SJCRH30 (cell line): ENCODE measurements around the gene ACOT7. TPM values are rescaled to one million over a fixed set of nuclear protein-coding genes. Genes with fewer than 3 reads are reported as not detected.

Source experiments
- DNase-seq, 2 experiments: peaks; one replicate each; pipeline ENCODE4 v3.0.0-alpha.2; 2015 to 2020
- H3K27ac ChIP-seq: fragments of 250-450 bp; sonication (Bioruptor Pico); 2 replicates; pipeline ENCODE4 v1.5.1; 2020; ENCODE audit warnings: mild to moderate bottlenecking, moderate library complexity
- H3K27me3 ChIP-seq: fragments of 250-450 bp; sonication (Bioruptor Pico); 2 replicates; pipeline ENCODE4 v1.5.1; 2020; ENCODE audit warnings: mild to moderate bottlenecking, moderate library complexity
- H3K36me3 ChIP-seq: fragments of 250-450 bp; sonication (Bioruptor Pico); 2 replicates; pipeline ENCODE4 v1.5.1; 2020; ENCODE audit warnings: mild to moderate bottlenecking, moderate library complexity
- H3K4me1 ChIP-seq: fragments of 250-450 bp; sonication (Bioruptor Pico); 2 replicates; pipeline ENCODE4 v1.5.1; 2020; ENCODE audit warnings: mild to moderate bottlenecking, moderate library complexity
- H3K4me3 ChIP-seq: fragments of 250-450 bp; sonication (Bioruptor Pico); 2 replicates; pipeline ENCODE4 v1.5.1; 2020; ENCODE audit warnings: mild to moderate bottlenecking, moderate library complexity
- H3K9me3 ChIP-seq: fragments of 250-450 bp; sonication (Bioruptor Pico); replicated peaks from 2 replicates; pipeline ENCODE4 v1.5.1; 2020; ENCODE audit warnings: mild to moderate bottlenecking, moderate library complexity
- total RNA-seq: library from RNA; depleted of rRNA; stranded (reverse); fragments of >200 nt; shearing (Covaris generic); gene quantifications from 2 replicates; pipeline ENCODE4 v1.2.3, GENCODE V29; 2014

ACOT7 gene
- total RNA-seq, 1 experiment from 2014 or later = 51.2 TPM

GRCh38 chr1:6353955-6354658, 39.5 kb downstream of the ACOT7 start:
- Histone ChIP-seq H3K4me3 (peak overlapping the region; percentile 6; the same call in 1 of the 2 replicates), H3K27me3 (no peaks in the 10 kb centered on the region), H3K36me3 (no peaks in the 10 kb centered on the region), H3K9me3 (no peaks in the 10 kb centered on the region), H3K27ac (peak overlapping the region; percentile 60), H3K4me1 (peaks cover 22% of the 10 kb centered on the region)
- DNase-seq = peak; percentile 84 to 88

DNA sequence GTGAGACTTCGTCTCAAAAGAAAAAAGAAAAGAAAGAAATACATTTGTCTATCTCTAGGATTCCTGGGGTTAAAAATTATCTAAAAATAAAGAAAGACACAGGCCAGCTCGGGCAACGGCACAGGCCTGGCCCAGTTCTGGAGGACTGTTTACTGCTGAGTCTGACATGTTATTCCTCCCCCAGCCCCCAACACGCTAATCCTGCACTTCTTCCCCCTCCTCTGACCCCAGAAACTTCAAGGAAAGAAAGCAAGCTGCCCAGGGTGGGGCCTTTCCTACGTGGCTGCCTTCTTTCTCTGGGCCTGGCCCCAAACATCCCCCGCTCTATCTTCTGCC, 40.0 kb downstream of the ACOT7 start:
- Histone ChIP-seq H3K36me3 (no peaks in the 10 kb centered on the region), H3K4me1 (peaks cover 22% of the 10 kb centered on the region), H3K27me3 (no peaks in the 10 kb centered on the region), H3K27ac (peak overlapping the region; percentile 60), H3K4me3 (no peak overlapping the region), H3K9me3 (no peaks in the 10 kb centered on the region)
- DNase-seq = no peak

DNA sequence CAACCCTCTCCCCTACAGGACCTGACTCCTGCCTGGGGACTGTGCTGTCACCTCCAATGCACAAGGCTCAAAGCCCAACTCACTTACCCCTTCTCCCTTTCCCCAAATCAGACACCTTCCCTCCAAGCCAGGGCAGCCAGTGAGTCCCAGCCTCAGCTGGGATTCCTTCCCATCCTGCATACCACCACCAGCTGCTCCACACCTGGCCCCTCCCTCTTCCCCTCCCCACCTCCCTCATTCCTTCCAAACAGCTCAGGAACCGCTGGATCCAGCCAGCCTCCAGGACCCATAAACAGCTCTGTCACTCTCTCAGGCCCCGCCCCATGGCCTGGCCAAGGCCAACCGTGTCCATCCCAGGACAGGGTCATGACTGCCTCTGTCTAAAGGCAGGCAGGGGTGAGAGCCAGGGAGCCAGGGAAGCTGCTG, 41.4 kb downstream of the ACOT7 start:
- Histone ChIP-seq H3K4me1 (peaks cover 22% of the 10 kb centered on the region), H3K27ac (no peak overlapping the region), H3K9me3 (no peaks in the 10 kb centered on the region), H3K27me3 (no peaks in the 10 kb centered on the region), H3K36me3 (no peaks in the 10 kb centered on the region), H3K4me3 (no peak overlapping the region)
- DNase-seq = no peak

GRCh38 chr1:6351480-6352137, 42.0 kb downstream of the ACOT7 start:
- Histone ChIP-seq H3K27ac (no peak overlapping the region), H3K9me3 (no peaks in the 10 kb centered on the region), H3K4me3 (no peak overlapping the region), H3K27me3 (no peaks in the 10 kb centered on the region), H3K4me1 (peaks cover 22% of the 10 kb centered on the region), H3K36me3 (no peaks in the 10 kb centered on the region)
- peak; percentile 34 to 53 for DNase-seq

DNA sequence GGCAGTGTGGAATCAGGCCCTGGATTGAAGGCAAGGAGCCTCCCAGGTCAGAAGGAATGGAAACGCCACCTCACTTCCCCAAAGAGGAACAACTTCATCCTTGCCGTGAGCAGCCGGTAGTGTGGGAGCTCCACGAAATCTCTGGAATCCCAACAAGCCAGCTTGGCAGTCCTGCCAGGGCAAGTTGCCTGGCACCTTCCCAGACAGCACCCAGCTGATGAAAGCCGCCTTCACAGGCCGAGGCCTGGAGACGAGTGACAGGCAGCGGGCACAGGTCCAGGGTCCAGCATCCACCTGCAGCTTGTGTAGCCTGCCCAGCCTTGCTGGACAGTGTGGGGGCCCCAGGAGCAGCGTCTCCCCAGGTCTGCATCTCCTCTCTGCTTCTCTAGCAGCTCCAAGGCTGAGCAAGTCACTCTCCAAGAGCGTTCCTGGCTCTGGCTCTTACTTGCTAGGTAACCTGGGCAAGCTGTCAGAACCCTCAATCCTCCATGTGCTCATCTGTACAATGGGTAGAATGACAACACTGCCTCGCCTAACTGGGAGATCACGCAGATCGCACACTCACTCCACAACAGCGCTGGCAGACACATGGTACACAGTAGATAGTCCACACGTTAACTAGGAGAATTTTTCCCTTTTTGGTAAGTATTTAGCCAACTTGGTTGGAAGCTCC, 43.0 kb downstream of the ACOT7 start:
- no peak overlapping the region for H3K27ac ChIP-seq

DNA sequence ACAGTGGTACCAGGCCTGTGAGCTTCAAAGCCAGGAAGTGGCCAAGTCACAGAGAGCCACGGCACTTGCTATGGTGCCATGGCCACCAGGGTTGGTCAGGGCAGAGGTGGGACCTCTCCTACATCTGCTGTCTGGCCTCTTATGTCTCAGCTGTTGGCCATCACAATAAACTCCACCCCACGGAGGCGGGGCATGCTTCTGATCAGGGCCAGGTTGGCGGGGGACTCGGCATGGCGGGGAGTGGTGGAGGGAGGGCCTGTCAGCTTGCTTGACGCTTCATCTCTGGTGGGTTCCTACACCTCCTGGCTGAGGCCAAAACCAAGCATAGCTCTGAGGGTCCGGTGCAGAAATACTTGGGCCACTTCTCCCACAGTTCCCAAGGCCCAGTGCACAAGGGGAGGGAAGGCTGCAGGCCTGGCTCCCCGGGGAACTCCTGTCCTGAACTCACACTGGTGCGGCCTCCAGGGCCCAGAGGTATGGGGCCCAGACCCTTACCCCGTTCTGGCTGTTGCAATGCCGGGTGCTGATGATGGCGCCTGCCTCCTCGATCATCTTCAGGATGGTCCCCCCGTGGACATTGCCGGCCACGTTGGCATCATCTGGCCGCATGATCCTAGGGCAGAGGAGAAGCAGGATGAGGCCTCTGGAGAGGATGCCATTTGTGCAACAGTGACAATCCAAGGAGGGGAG, 44.2 kb downstream of the ACOT7 start:
- no peak overlapping the region for H3K4me3 ChIP-seq
- no peak overlapping the region for H3K27ac ChIP-seq
- peaks cover 22% of the 10 kb centered on the region for H3K4me1 ChIP-seq
- no peak for DNase-seq
- no peaks in the 10 kb centered on the region for H3K36me3 ChIP-seq
- H3K27me3 ChIP-seq = no peaks in the 10 kb centered on the region
- H3K9me3 ChIP-seq = no peaks in the 10 kb centered on the region

More for the DNA sequence above, 43.0 kb downstream of the ACOT7 start:
- Histone ChIP-seq H3K4me1 (peaks cover 22% of the 10 kb centered on the region), H3K4me3 (no peak overlapping the region), H3K36me3 (no peaks in the 10 kb centered on the region), H3K27me3 (no peaks in the 10 kb centered on the region), H3K9me3 (no peaks in the 10 kb centered on the region)
- no peak for DNase-seq

- H3K4me3 ChIP-seq = no peak overlapping the region
- no peaks in the 10 kb centered on the region for H3K27me3 ChIP-seq
- peak in 1 of 2 experiments; percentile 36 for DNase-seq
- H3K9me3 ChIP-seq = no peaks in the 10 kb centered on the region
- H3K27ac ChIP-seq = no peak overlapping the region
- no peaks in the 10 kb centered on the region for H3K36me3 ChIP-seq
- peaks cover 15% of the 10 kb centered on the region for H3K4me1 ChIP-seq
Measured at GRCh38 chr1:6348511-6349191, 44.9 kb downstream of the ACOT7 start.

DNA sequence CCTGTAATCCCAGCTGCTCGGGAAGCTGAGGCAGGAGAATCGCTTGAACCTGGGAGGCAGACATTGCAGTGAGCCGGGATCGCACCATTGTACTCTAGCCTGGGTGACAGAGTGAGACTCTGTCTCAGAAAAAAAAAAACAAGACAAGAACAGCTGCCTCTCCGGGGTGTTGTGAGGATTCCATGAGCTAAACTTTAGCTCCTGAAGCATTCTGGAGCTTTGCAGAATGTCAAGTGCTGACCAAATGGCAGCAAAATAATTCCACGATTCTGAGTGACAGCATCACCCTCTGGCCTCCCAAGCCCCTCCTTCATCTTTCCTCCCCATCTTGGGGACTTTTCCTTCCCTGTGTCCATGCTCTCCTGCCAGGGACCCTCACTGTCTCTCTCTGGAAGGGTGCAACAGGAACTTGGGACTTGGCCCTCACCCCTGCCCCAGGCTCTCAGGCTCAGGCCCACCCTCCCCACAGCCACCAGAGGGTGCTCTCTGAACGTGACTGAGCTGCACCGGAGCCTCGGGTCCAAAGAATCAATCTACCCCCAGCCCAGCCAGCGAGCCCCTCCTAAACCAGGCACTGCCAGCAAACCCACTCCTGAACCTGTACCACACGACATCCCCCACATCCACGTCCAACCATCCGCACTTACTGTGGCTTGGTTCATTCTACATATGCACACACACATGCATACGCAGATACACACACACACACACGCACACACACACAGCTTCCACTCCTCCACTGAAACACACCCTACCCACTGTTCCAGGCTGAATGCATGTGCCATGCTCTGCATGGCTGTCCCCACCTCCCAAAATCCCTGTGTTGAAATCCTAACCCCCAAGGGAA, 45.7 kb downstream of the ACOT7 start:
- Histone ChIP-seq H3K4me1 (peaks cover 7% of the 10 kb centered on the region), H3K36me3 (no peaks in the 10 kb centered on the region), H3K27ac (no peak overlapping the region), H3K4me3 (no peak overlapping the region), H3K9me3 (no peaks in the 10 kb centered on the region), H3K27me3 (no peaks in the 10 kb centered on the region)
- peak; percentile 63 to 76 for DNase-seq

DNA sequence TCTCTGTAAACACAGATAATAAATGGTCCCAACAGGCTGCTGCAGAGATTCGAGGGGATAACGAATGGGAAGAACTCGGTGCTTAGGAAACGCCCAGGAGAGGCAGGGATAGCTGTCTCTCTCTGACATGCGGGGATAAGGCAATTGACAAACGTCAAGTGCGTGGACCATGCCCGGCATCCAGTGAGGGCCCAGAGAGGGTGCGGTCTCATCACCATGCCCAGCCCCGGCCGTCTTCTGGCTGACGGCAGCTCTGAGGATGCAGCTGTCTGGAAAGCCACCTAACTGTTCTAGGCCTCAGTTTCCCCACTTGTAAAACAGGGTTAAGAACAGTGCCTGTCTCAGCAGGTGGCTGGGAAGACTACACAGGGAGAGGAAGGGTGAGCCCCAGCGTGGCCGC, 48.1 kb downstream of the ACOT7 start:
- no peaks in the 10 kb centered on the region for H3K36me3 ChIP-seq
- no peak for DNase-seq
- H3K27ac ChIP-seq = no peak overlapping the region
- H3K27me3 ChIP-seq = no peaks in the 10 kb centered on the region
- H3K4me1 ChIP-seq = peaks cover 13% of the 10 kb centered on the region
- no peak overlapping the region for H3K4me3 ChIP-seq
- no peaks in the 10 kb centered on the region for H3K9me3 ChIP-seq

GRCh38 chr1:6345009-6345408, 48.6 kb downstream of the ACOT7 start:
- no peaks in the 10 kb centered on the region for H3K27me3 ChIP-seq
- no peak overlapping the region for H3K4me3 ChIP-seq
- peaks cover 13% of the 10 kb centered on the region for H3K4me1 ChIP-seq
- no peak overlapping the region for H3K27ac ChIP-seq
- H3K9me3 ChIP-seq = no peaks in the 10 kb centered on the region
- peak; percentile 60 to 63 for DNase-seq
- no peaks in the 10 kb centered on the region for H3K36me3 ChIP-seq

GRCh38 chr1:6343506-6344405, 49.8 kb downstream of the ACOT7 start:
- no peaks in the 10 kb centered on the region for H3K9me3 ChIP-seq
- H3K27ac ChIP-seq = no peak overlapping the region
- H3K36me3 ChIP-seq = no peaks in the 10 kb centered on the region
- peaks cover 13% of the 10 kb centered on the region for H3K4me1 ChIP-seq
- H3K27me3 ChIP-seq = no peaks in the 10 kb centered on the region
- peak; percentile 84 to 95 for DNase-seq
- no peak overlapping the region for H3K4me3 ChIP-seq

DNA sequence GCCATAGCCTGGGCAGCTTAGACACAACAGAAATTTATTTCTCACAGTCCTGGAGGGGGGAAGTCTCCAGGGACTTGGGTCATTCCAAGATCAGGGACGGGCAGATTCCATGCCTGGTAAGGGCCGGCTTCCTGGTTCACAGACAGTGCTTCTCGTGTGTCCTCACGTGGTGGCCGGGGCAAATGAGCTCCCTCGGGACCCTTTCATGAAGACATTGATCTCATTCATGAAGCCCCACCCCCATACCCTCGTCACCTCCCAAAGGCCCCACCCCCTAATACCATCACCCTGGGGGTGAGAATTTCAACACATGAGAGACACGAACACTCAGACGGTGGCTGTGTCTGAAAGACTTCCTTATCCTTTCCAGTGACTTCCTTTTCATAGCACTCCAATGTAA, 51.5 kb downstream of the ACOT7 start:
- DNase-seq = peak; percentile 90 to 93
- Histone ChIP-seq H3K4me3 (no peak overlapping the region), H3K27ac (peak overlapping the region; percentile 55)

GRCh38 chr1:6338695-6339094, 54.9 kb downstream of the ACOT7 start:
- H3K36me3 ChIP-seq = no peaks in the 10 kb centered on the region
- no peak for DNase-seq
- H3K27ac ChIP-seq = no peak overlapping the region
- H3K4me3 ChIP-seq = no peak overlapping the region
- H3K9me3 ChIP-seq = no peaks in the 10 kb centered on the region
- peaks cover 18% of the 10 kb centered on the region for H3K4me1 ChIP-seq
- H3K27me3 ChIP-seq = no peaks in the 10 kb centered on the region

More for the DNA sequence above, 51.5 kb downstream of the ACOT7 start:
- no peaks in the 10 kb centered on the region for H3K36me3 ChIP-seq
- no peaks in the 10 kb centered on the region for H3K9me3 ChIP-seq
- no peaks in the 10 kb centered on the region for H3K27me3 ChIP-seq
- peaks cover 13% of the 10 kb centered on the region for H3K4me1 ChIP-seq
